Measurements from ENCODE around the gene RSPH10B.
"Not testable (repeated sequence)": the region's sequence is repeated elsewhere in the genome, so short reads cannot be mapped to it uniquely, and the experiment has no call there.

RSPH10B gene

DNA sequence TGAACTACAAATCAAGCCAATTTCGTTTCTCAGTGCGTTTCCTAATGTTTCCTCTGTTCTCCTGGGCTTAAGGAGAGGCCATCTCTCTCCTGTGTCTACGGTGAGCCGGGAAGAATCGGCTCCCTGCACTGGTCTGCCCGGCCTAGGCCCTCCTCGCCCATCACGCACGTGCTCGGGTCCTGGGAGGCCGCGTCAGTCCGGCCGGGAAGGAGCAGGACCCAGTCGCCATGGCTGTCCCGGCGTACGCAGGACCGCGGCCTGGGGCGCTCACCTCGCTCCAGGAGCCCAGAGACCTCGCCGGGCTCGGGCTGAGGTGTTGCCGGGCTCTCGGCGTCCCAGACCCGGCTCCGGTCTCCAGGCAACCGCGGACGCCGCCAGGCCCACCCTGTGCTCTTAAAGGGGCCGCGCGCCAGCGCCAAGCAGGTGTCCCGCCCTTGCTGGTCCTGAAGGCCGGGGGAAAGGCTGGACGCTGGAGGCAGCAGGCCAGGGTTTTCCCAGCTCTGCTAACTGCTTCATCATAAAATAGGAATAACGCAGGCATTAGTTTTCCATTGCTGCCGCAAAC lies at the start of gene RSPH10B:
RSPH10B (minus strand) TSS at position 343 of the 565 bp plus-strand sequence. CDS start 3,573 bp downstream, outside the sequence.
- not testable (repeated sequence) for DNase-seq

- DNase-seq, result no peak
Observed at GRCh38 chr7:6016653-6016966, 46.1 kb upstream of the RSPH10B start.

- DNase-seq, result peak; percentile 84
Observed at GRCh38 chr7:6015917-6016652, 45.6 kb upstream of the RSPH10B start.

GRCh38 chr7:6012355-6013104 lies 42.0 kb upstream of the RSPH10B start:
- no peak for DNase-seq

DNA sequence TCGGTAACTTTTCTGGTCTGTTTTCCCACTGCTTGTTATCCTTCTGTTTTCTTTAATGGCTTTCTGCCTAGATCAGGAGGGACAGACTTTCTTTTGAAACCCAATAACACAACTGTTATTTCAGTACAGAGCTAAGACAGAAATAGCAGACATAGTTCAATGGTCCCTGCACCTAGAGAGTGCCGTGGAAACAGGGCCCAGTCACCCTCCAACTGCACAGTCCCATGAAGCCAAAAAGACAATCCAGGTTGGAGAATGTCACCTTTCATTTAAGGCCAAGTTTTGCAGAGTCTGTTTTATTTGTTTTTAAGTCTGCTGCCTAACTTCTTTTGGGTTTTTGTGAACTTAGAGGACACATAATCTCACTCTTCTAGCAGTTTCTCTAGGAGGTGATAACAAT lies 41.1 kb upstream of the RSPH10B start:
- no peak for DNase-seq

DNA sequence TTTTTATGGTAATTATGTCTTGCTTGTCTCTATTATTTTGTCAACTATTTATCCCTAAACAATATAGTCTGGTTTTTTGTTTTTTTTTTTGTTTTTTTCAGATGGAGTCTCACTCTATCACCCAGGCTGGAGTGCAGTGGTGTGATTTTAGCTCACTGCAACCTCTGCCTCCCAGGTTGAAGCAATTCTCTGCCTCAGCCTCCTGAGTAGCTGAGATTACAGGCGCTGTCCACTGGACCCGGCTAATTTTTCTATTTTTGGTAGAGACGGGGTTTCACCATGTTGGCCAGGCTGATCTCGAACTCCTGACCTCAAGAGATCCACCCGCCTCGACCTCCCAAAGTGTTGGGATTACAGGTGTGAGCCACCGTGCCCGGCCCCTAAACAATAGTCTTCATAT lies 39.9 kb upstream of the RSPH10B start:
- DNase-seq, result not testable (repeated sequence)

GRCh38 chr7:6008668-6009611 lies 38.5 kb upstream of the RSPH10B start, which contains the start of the genes AIMP2 and PMS2:
AIMP2 (plus strand) TSS chr7:6009272; CDS start chr7:6009364, 92 bp downstream.
PMS2 (minus strand) TSS chr7:6009049; CDS start chr7:6009019, 30 bp downstream.
- DNase-seq, result peak; percentile 96

- DNase-seq, result not testable (repeated sequence)
Observed at GRCh38 chr7:6007835-6008590, 37.5 kb upstream of the RSPH10B start.

DNA sequence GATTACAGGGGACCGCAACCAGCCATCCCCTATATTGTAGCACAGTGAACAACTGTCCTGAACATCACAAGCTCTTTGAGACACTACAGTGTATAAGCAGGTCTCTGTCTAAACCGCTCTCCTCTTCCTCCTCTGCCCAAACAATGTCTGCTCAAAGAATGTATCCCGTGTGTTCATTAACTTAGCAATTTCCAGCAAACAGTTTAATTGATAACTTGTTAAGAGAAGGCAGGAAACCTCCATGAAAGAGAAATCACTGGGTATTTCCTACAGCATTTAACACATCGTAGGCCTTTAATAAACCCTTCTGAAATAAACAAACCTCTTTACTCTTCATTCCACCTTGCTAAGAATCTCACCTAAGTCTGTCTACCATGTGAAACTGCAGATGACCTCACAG lies 36.9 kb upstream of the RSPH10B start:
- no peak for DNase-seq

- peak; percentile 26 for DNase-seq
Observed at GRCh38 chr7:5997210-5997808, 26.8 kb upstream of the RSPH10B start.

DNA sequence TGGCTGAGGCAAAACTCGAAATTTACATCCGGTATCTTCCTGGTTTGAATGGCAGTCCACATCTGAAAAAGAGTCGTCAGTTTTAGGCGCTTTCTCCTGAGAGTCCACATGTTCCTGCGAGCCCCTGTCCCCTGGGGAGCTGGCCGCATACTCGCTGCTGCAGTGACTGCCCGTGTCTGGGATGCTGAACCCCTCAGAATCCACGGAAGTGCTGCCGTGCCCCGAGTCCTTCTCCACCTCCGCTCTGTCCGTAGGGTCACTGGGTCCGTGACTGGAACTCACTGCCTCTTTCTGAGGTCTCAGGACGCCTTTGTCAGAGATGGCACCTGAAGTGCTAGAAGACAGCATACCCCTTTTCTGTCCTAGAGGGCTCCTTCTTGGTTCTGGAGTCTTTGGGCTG lies 16.6 kb upstream of the RSPH10B start:
- DNase-seq, result not testable (repeated sequence)

- DNase-seq, result not testable (repeated sequence)
Observed at GRCh38 chr7:5979680-5980314, 9.3 kb upstream of the RSPH10B start.

GRCh38 chr7:5973580-5973979 lies 3.1 kb upstream of the RSPH10B start:
- not testable (repeated sequence) for DNase-seq

DNA sequence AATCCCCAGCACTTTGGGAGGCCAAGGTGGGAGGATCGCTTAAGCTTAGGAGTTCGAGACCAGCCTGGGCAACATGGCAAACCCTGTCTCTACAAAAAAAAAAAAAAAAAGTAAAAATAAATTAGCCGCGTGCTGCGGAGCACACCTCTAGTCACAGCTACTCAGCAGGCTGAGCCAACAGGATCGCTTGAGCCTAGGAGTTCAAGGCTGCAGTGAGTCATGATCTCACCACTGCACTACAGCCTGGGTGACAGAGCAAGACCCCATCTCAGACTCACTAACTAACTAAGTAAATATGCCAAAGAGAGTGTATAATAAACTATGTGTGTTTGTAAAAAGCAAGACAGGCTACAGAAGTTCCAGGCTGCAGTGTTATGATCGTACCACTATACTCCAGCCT lies 6.7 kb downstream of the RSPH10B start:
- not testable (repeated sequence) for DNase-seq

DNA sequence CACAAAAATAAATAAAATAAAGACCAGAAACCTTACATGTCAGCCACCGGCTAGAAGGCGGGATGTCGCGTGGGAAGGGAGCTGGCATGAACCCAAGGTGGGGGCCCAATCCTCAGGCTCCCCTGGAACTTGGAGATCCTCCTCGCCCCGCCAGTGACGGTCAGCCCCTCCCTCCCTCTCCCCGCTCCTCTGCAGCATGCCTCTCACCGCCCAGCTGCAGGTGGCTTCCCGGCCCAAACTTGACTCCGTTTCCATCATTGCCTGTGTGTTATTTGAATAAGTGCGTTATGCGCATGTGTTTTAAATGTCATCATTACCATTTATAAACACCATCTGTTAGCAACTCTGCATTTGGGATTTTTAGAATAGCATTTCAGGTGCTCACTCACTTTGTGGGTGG lies 7.3 kb downstream of the RSPH10B start:
- DNase-seq, result not testable (repeated sequence)

DNA sequence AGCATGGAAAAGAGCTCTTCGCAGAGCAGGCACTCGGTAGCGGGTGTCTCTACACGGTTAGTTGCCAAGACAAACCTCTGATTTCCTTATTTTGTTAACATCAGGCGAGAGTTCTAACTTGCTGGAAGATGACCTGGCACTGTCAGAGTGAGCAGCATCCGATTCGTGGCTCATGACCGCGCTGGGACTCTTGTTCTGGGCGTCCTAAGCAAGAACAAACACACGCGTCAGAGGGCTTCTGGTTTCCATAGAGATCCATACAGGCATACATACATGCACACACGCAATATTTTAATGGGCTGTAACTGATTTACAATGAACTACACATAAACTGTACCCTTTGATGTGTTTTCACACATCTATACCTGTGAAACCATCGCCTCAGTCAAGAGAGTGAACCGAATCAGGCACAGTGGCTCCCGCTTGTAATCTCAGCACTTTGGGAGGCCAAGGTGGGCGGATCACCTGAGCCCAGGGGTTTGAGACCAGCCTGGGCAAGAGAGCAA lies 35.5 kb downstream of the RSPH10B start:
- DNase-seq, result not testable (repeated sequence)

DNA sequence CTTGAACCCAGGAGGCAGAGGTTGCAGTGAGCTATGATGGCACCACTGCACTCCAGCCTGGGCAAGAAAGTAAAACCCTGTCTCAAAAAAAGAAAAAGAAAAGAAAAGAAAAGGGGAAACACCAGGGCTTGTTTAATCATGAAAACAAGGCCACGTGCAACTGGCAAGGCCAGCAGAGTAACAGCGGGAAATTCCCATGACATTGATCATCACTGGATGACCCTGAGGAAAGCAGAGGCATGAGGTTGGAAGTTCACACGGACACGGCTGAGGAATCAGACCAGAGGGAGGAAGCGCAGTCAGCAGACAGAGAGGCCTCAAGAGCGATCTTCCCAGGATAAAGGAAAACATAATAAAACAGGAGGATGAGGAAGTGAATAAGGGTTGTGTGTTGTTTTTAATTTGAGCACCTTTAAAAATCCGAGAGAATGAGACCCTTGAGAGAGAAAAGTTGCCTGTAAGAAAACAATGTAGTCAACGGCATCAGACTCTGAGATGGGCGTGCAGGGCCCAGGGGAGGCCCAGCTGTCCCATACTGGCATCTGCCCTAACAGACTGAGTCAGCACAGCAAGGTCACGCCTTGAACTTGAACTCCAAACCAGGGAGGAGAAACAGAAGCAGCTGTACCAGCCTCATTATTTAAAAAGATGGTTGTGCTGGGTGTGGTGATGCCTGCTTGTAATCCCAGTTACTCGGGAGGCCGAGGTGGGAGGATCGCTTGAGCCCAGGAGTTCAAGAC lies 38.4 kb downstream of the RSPH10B start:
- not testable (repeated sequence) for DNase-seq

DNA sequence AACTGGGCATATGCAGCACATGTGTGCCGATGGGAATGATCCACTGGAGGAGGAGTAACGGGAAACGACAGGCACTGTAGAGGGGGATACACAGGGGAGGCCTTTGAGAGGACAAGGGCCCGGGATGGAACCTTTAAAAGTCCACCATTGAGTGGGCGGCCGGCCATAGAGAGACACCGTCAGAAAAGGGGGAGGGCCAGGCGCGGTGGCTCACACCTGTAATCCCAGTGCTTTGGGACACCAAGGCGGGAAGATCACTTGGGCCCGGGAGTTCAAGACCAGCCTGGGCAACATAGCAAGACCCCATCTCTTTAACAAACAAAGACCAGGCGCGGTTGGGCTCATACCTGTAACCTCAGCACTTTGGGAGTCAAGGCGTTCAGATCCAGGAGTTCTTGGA lies 39.2 kb downstream of the RSPH10B start:
- DNase-seq, result not testable (repeated sequence)

- not testable (repeated sequence) for DNase-seq
Observed at GRCh38 chr7:5930290-5930689, 40.2 kb downstream of the RSPH10B start.
